ENCODE measurements around the gene DND1. TPM values are rescaled to one million over a fixed set of nuclear protein-coding genes. Genes with fewer than 3 reads are reported as not detected.
A peak's percentile ranks its signal among the peaks of the same experiment; 100 is the strongest.
"Not testable (repeated sequence)": the region's sequence is repeated elsewhere in the genome, so short reads cannot be mapped to it uniquely, and the experiment has no call there.

The DND1 gene
- total and polyA plus RNA-seq, 4 donors: 0.40 to 2.4 (median 0.72) TPM; not detected in 1

- Histone ChIP-seq H3K4me1 (ENCODE audit: control insufficient read depth, insufficient read depth, low read length) (peaks cover 10% of the 10 kb centered on the region), H3K27me3 (ENCODE audit: control insufficient read depth, insufficient read depth, low read length) (no peaks in the 10 kb centered on the region), H3K27ac (ENCODE audit: low read depth, low read length) (peak overlapping the region; percentile 84), H3K4me3 (ENCODE audit: low read depth, low read length) (peak overlapping the region; percentile 81), H3K9me3 (ENCODE audit: control insufficient read depth, insufficient read depth, low read length) (no peaks in the 10 kb centered on the region), H3K36me3 (ENCODE audit: control insufficient read depth, insufficient read depth, low read length) (peaks cover 56% of the 10 kb centered on the region)
- under 1% methylated on average over 27 of the region's 27 CpGs for WGBS (ENCODE audit: insufficient coverage)
- DNase-seq (ENCODE audit: low read depth in 4 of 6, low spot score in 6 of 6): peak in 1 of 6 donors; percentile 9
Observed at GRCh38 chr5:140647042-140647419, 26.3 kb downstream of the DND1 start.

- Histone ChIP-seq H3K9me3 (ENCODE audit: control insufficient read depth, insufficient read depth, low read length) (no peaks in the 10 kb centered on the region), H3K27me3 (ENCODE audit: control insufficient read depth, insufficient read depth, low read length) (no peaks in the 10 kb centered on the region), H3K27ac (ENCODE audit: low read depth, low read length) (no peak overlapping the region), H3K4me3 (ENCODE audit: low read depth, low read length) (no peak overlapping the region), H3K36me3 (ENCODE audit: control insufficient read depth, insufficient read depth, low read length) (peaks cover 38% of the 10 kb centered on the region), H3K4me1 (ENCODE audit: control insufficient read depth, insufficient read depth, low read length) (peaks cover 18% of the 10 kb centered on the region)
- no peak for DNase-seq (ENCODE audit: low read depth in 4 of 6, low spot score in 6 of 6)
- 93% methylated on average over 3 of the region's 3 CpGs for WGBS (ENCODE audit: insufficient coverage)
Observed at GRCh38 chr5:140642718-140643117, 30.7 kb downstream of the DND1 start.

DNA sequence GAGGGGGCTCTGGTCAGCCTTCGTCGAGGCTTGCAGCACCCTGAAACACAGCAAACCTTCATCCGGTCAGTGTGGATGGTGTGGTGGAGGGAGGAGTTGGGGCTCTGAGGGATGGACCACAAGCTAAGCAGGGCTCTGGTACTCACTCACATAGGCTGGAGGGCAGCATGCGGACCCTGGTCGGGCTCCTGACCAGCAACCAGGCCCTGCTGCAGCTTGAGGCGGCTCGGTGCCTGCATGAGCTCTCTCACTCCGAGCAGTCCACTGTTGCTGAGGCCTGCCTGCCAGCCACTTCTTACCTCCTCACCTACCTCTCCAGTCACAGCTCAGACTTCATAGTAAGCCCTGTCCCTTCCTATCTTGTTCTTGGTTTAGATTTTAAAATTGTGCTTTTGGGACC lies 31.7 kb downstream of the DND1 start:
- H3K4me1 ChIP-seq (ENCODE audit: control insufficient read depth, insufficient read depth, low read length): peaks cover 18% of the 10 kb centered on the region
- H3K36me3 ChIP-seq (ENCODE audit: control insufficient read depth, insufficient read depth, low read length): peaks cover 38% of the 10 kb centered on the region
- DNase-seq (ENCODE audit: low read depth in 4 of 6, low spot score in 6 of 6): no peak
- H3K4me3 ChIP-seq (ENCODE audit: low read depth, low read length): no peak overlapping the region
- H3K27ac ChIP-seq (ENCODE audit: low read depth, low read length): no peak overlapping the region
- no peaks in the 10 kb centered on the region for H3K9me3 ChIP-seq (ENCODE audit: control insufficient read depth, insufficient read depth, low read length)
- 81% methylated on average over 7 of the region's 8 CpGs for WGBS (ENCODE audit: insufficient coverage)
- H3K27me3 ChIP-seq (ENCODE audit: control insufficient read depth, insufficient read depth, low read length): no peaks in the 10 kb centered on the region

- DNase-seq (ENCODE audit: low read depth in 4 of 6, low spot score in 6 of 6): peak in 5 of 6 donors; percentile 79 to 98 (median 85)
- Histone ChIP-seq H3K9me3 (ENCODE audit: control insufficient read depth, insufficient read depth, low read length) (no peaks in the 10 kb centered on the region), H3K4me3 (ENCODE audit: low read depth, low read length) (peak within 1 kb of the TSS; percentile 59), H3K27ac (ENCODE audit: low read depth, low read length) (peak within 1 kb of the TSS; percentile 63), H3K36me3 (ENCODE audit: control insufficient read depth, insufficient read depth, low read length) (peaks cover 29% of the 10 kb centered on the region), H3K4me1 (ENCODE audit: control insufficient read depth, insufficient read depth, low read length) (peaks cover 18% of the 10 kb centered on the region), H3K27me3 (ENCODE audit: control insufficient read depth, insufficient read depth, low read length) (no peaks in the 10 kb centered on the region)
- WGBS (ENCODE audit: insufficient coverage): under 1% methylated on average over 63 of the region's 63 CpGs
Observed at GRCh38 chr5:140639148-140639981, 34.0 kb downstream of the DND1 start, which contains the start of gene TMCO6. TSS of gene TMCO6 (plus strand) at chr5:140639451. CDS start at chr5:140639528, 77 bp downstream.

DNA sequence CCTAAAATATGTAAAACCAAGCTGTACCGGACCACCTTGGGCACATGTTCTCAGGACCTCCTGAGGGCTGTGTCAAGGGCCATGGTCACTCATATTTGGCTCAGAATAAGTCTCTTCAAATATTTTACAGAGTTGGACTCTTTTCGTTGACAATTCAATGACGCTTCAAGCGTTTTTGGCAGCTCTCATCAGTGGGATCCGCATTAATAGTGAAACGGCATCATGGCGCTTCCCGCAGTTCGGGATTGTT lies 34.6 kb downstream of the DND1 start:
- peaks cover 18% of the 10 kb centered on the region for H3K4me1 ChIP-seq (ENCODE audit: control insufficient read depth, insufficient read depth, low read length)
- H3K27me3 ChIP-seq (ENCODE audit: control insufficient read depth, insufficient read depth, low read length); H3K9me3 ChIP-seq (ENCODE audit: control insufficient read depth, insufficient read depth, low read length); DNase-seq (ENCODE audit: low read depth in 4 of 6, low spot score in 6 of 6): not testable (repeated sequence)
- H3K36me3 ChIP-seq (ENCODE audit: control insufficient read depth, insufficient read depth, low read length): peaks cover 25% of the 10 kb centered on the region
- H3K4me3 ChIP-seq (ENCODE audit: low read depth, low read length): peak overlapping the region; percentile 54
- H3K27ac ChIP-seq (ENCODE audit: low read depth, low read length): peak overlapping the region; percentile 63
- 26% methylated on average over 7 of the region's 9 CpGs for WGBS (ENCODE audit: insufficient coverage)

DNA sequence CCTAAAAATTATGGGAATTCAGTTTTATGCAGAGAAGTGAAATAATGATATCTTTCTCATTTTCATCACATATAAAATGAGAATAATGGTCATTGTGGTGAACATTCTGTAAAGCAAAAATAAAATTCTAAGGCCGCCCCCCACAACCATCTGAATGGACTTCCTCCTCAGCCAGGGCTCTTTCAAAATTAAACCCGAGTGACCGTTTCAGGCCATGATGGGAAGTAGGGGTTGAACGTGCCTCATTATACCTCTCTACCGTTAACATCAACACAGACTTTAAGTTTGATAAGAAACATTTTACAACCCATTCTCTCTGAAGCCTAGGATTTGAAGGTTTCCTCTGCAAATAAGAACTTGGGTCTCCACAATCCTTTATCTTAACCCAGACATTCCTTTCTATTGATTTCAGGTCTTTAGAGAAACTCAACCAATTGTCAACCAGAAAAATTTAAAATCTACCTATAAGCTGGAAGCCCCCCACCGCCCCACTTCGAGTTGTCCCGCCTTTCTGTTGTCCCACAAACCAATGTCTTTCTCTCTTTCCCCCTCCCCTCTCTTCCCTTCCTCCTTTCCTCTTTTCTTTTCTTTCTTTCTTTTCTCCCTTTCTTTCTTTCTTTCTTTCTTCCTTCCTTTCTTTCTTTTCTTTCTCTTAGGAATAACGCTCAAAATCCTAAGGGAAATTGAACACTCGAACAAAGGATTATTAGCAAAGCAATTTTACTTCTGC lies 35.8 kb downstream of the DND1 start:
- Histone ChIP-seq H3K27me3 (ENCODE audit: control insufficient read depth, insufficient read depth, low read length) (peaks cover 13% of the 10 kb centered on the region), H3K4me3 (ENCODE audit: low read depth, low read length) (no peak overlapping the region), H3K27ac (ENCODE audit: low read depth, low read length) (no peak overlapping the region), H3K36me3 (ENCODE audit: control insufficient read depth, insufficient read depth, low read length) (peaks cover 12% of the 10 kb centered on the region), H3K9me3 (ENCODE audit: control insufficient read depth, insufficient read depth, low read length) (no peaks in the 10 kb centered on the region), H3K4me1 (ENCODE audit: control insufficient read depth, insufficient read depth, low read length) (peaks cover 26% of the 10 kb centered on the region)
- DNase-seq (ENCODE audit: low read depth in 4 of 6, low spot score in 6 of 6): no peak
- WGBS (ENCODE audit: insufficient coverage): 95% methylated on average over 6 of the region's 10 CpGs

DNA sequence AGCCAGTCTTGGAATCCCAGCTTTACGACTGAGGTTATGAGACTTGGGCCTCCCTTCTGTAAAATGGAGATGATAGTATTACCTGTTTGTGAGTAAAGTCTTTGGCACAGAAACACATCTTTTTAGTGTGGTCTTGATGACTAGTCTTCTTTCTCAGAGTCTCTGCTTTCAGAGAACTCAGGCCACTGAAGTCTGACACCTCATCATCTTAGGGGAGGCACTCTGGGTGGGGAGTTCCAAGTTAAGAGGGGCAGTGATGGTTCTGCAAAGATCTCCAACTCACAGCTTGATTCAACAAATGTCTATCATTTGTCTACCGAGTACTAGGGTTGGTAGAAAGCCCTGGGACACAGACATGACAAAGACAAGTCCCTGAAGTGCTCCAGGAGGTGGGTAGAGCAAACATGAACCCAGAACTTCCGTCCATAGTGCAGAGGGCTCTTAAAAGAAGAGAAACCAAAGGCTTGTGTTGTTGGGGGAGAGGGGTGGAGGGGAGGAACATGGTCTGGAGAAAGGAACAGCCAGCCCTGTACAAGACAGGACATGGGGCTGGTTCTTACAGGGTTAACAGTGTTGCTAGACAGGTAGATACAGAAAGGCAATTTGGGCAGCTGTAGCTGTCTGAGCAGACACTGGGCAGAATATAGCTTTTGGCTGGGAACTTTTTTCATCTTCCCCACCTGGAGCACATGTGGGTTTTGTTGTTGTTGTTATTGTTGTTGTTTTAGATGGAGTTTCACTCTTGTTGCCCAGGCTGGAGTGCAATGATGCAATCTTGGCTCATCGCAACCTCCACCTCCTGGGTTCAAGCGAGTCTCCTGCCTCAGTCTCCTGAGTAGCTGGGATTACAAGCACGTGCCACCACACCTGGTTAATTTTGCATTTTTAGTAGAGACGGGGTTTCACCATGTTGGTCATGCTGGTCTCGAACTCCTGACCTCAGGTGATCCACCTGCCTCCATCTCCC lies 37.8 kb downstream of the DND1 start:
- WGBS (ENCODE audit: insufficient coverage): 95% methylated on average over 4 of the region's 8 CpGs
- Histone ChIP-seq H3K27ac (ENCODE audit: low read depth, low read length) (no peak overlapping the region), H3K27me3 (ENCODE audit: control insufficient read depth, insufficient read depth, low read length) (peaks cover 30% of the 10 kb centered on the region)

DNA sequence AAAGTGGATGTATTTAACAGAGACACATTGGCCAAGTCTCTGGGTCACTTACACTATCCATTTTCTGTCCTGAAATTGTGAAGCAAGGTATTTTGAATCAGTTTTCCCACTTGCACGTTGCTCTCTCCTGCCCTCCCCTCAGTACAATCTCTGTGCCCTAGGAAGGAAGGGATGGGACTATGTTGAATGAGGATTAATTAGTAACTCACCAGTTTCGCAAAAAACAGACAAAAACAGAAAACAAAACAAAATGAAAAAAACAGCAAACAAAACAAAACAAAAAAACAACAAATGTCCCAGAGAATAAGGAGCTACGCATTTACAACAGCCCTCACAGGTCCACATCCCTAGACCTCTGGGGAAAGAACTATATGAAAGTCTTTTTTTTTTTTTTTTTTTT lies 39.3 kb downstream of the DND1 start:
- WGBS (ENCODE audit: insufficient coverage): no CpG with 5 or more reads among the region's 3 CpGs
- H3K9me3 ChIP-seq (ENCODE audit: control insufficient read depth, insufficient read depth, low read length): no peaks in the 10 kb centered on the region
- H3K27me3 ChIP-seq (ENCODE audit: control insufficient read depth, insufficient read depth, low read length): peaks cover 31% of the 10 kb centered on the region
- no peak overlapping the region for H3K27ac ChIP-seq (ENCODE audit: low read depth, low read length)
- H3K4me3 ChIP-seq (ENCODE audit: low read depth, low read length): no peak overlapping the region
- H3K36me3 ChIP-seq (ENCODE audit: control insufficient read depth, insufficient read depth, low read length): no peaks in the 10 kb centered on the region
- H3K4me1 ChIP-seq (ENCODE audit: control insufficient read depth, insufficient read depth, low read length): peaks cover 23% of the 10 kb centered on the region
- DNase-seq (ENCODE audit: low read depth in 4 of 6, low spot score in 6 of 6): no peak

More for the DNA sequence above, 37.8 kb downstream of the DND1 start:
- Histone ChIP-seq H3K9me3 (ENCODE audit: control insufficient read depth, insufficient read depth, low read length) (no peaks in the 10 kb centered on the region), H3K36me3 (ENCODE audit: control insufficient read depth, insufficient read depth, low read length) (no peaks in the 10 kb centered on the region), H3K4me3 (ENCODE audit: low read depth, low read length) (no peak overlapping the region), H3K4me1 (ENCODE audit: control insufficient read depth, insufficient read depth, low read length) (peaks cover 36% of the 10 kb centered on the region)
- no peak for DNase-seq (ENCODE audit: low read depth in 4 of 6, low spot score in 6 of 6)

GRCh38 chr5:140633501-140633900 lies 39.9 kb downstream of the DND1 start:
- Histone ChIP-seq H3K9me3 (ENCODE audit: control insufficient read depth, insufficient read depth, low read length) (peaks cover 3% of the 10 kb centered on the region), H3K4me1 (ENCODE audit: control insufficient read depth, insufficient read depth, low read length) (peaks cover 17% of the 10 kb centered on the region), H3K27me3 (ENCODE audit: control insufficient read depth, insufficient read depth, low read length) (peaks cover 31% of the 10 kb centered on the region), H3K4me3 (ENCODE audit: low read depth, low read length) (no peak overlapping the region), H3K36me3 (ENCODE audit: control insufficient read depth, insufficient read depth, low read length) (no peaks in the 10 kb centered on the region), H3K27ac (ENCODE audit: low read depth, low read length) (no peak overlapping the region)
- WGBS (ENCODE audit: insufficient coverage): no CpG with 5 or more reads among the region's 2 CpGs
- no peak for DNase-seq (ENCODE audit: low read depth in 4 of 6, low spot score in 6 of 6)
